RWPE2 (cell line): Measurements from ENCODE around the gene GRIN3B.

Experiments used
- ATAC-seq: fragments of 200-7000 bp; cut with Tn5 transposase; 3 replicates; pipeline ENCODE4 v1.9.1; 2021; ENCODE audit warnings: low read depth
- DNase-seq: peaks from one replicate; pipeline ENCODE4 v3.0.0-alpha.2; 2020; ENCODE audit warnings: low spot score
- H3K27ac ChIP-seq: fragments of 450-650 bp; 2 replicates; pipeline ENCODE4 v1.5.1; 2017; ENCODE audit warnings: mild to moderate bottlenecking; ENCODE audit not compliant: poor library complexity, severe bottlenecking
- H3K27me3 ChIP-seq: fragments of 250-450 bp; sonication (Bioruptor Pico); 2 replicates; pipeline ENCODE4 v1.5.1; 2021; ENCODE audit warnings: mild to moderate bottlenecking, moderate library complexity; ENCODE audit not compliant: insufficient read depth, poor library complexity, severe bottlenecking
- H3K36me3 ChIP-seq: fragments of 250-450 bp; sonication (Bioruptor Pico); 2 replicates; pipeline ENCODE4 v1.5.1; 2020; ENCODE audit warnings: low read depth, mild to moderate bottlenecking, moderate library complexity
- H3K4me1 ChIP-seq: fragments of 250-450 bp; sonication (Bioruptor Pico); 2 replicates; pipeline ENCODE4 v1.5.1; 2021; ENCODE audit warnings: mild to moderate bottlenecking, moderate library complexity; ENCODE audit not compliant: insufficient read depth, poor library complexity, severe bottlenecking
- H3K4me3 ChIP-seq: fragments of 250-450 bp; sonication (Bioruptor Pico); 2 replicates; pipeline ENCODE4 v1.5.1; 2021; ENCODE audit warnings: mild to moderate bottlenecking, moderate library complexity; ENCODE audit not compliant: severe bottlenecking
- H3K9me3 ChIP-seq: fragments of 250-450 bp; sonication (Bioruptor Pico); 2 replicates; pipeline ENCODE4 v1.5.1; 2021; ENCODE audit warnings: mild to moderate bottlenecking, moderate library complexity; ENCODE audit not compliant: severe bottlenecking
- CTCF ChIP-seq: fragments of 450-650 bp; IDR thresholded peaks from one replicate; pipeline ENCODE4 v1.5.1; 2017; ENCODE audit warnings: mild to moderate bottlenecking, moderate library complexity; ENCODE audit not compliant: poor library complexity, severe bottlenecking

Gene GRIN3B

GRCh38 chr19:1004803-1005664, 4.8 kb downstream of the GRIN3B start:
- Histone ChIP-seq H3K4me1 (no peaks in the 10 kb centered on the region), H3K9me3 (no peaks in the 10 kb centered on the region), H3K27ac (no peak overlapping the region), H3K27me3 (peaks cover 12% of the 10 kb centered on the region), H3K36me3 (peaks cover 1% of the 10 kb centered on the region; the same call in 1 of the 2 replicates), H3K4me3 (no peak overlapping the region)
- TF ChIP-seq CTCF: no peak
- ATAC-seq: no peak
- DNase-seq: no peak

GRCh38 chr19:1006711-1007398, 6.6 kb downstream of the GRIN3B start:
- H3K36me3 ChIP-seq: peaks cover 7% of the 10 kb centered on the region; the same call in 1 of the 2 replicates
- no peaks in the 10 kb centered on the region for H3K27me3 ChIP-seq
- DNase-seq: no peak
- TF ChIP-seq CTCF: no peak
- no peak overlapping the region for H3K27ac ChIP-seq
- no peak for ATAC-seq
- H3K4me3 ChIP-seq: no peak overlapping the region
- no peaks in the 10 kb centered on the region for H3K9me3 ChIP-seq
- H3K4me1 ChIP-seq: no peaks in the 10 kb centered on the region

- no peak overlapping the region for H3K4me3 ChIP-seq
- no peaks in the 10 kb centered on the region for H3K27me3 ChIP-seq
- no peak for TF ChIP-seq CTCF
- no peak overlapping the region for H3K27ac ChIP-seq
- ATAC-seq (no peak), DNase-seq (no peak)
- H3K36me3 ChIP-seq: peaks cover 13% of the 10 kb centered on the region; the same call in 1 of the 2 replicates
- H3K9me3 ChIP-seq: no peaks in the 10 kb centered on the region
- H3K4me1 ChIP-seq: no peaks in the 10 kb centered on the region
Observed at GRCh38 chr19:1007399-1008251, 7.4 kb downstream of the GRIN3B start.

- no peak overlapping the region for H3K27ac ChIP-seq
- peaks cover 15% of the 10 kb centered on the region; the same call in 1 of the 2 replicates for H3K36me3 ChIP-seq
- H3K4me3 ChIP-seq: no peak overlapping the region
- H3K9me3 ChIP-seq: no peaks in the 10 kb centered on the region
- no peaks in the 10 kb centered on the region for H3K27me3 ChIP-seq
- TF ChIP-seq CTCF: no peak
- DNase-seq (no peak), ATAC-seq (no peak)
- no peaks in the 10 kb centered on the region for H3K4me1 ChIP-seq
Observed at GRCh38 chr19:1008268-1009040, 8.2 kb downstream of the GRIN3B start.
